Panc1 (cell line): ENCODE measurements around the gene ENTPD8. TPM values are rescaled to one million over a fixed set of nuclear protein-coding genes. Genes with fewer than 3 reads are reported as not detected.
"Not testable (repeated sequence)": the region's sequence is repeated elsewhere in the genome, so short reads cannot be mapped to it uniquely, and the experiment has no call there.

Experiments
- ATAC-seq: fragments of 200-7000 bp; cut with Tn5 transposase; 2 replicates; pipeline ENCODE4 v1.9.1; 2020; ENCODE audit warnings: mild to moderate bottlenecking, moderate library complexity
- BruUV-seq: library from RNA; stranded (reverse); fragments of 400-500 nt; replicated peaks from 2 replicates; lab custom pipeline; 2021; lab: Mats Ljungman, UMichigan
- CTCF ChIA-PET: fragments of 300-600 bp; sonication (Branson Sonifier 250); formaldehyde crosslinking; loops from one replicate; lab custom pipeline; 2022; ENCODE audit warnings: antibody characterized with exemption; lab: Charles Lee
- POLR2A ChIA-PET: fragments of 300-600 bp; sonication (Branson Sonifier 250); formaldehyde crosslinking; loops from one replicate; lab custom pipeline; 2022; ENCODE audit warnings: antibody characterized with exemption; lab: Charles Lee
- DNase-seq: peaks from one replicate; pipeline ENCODE4 v3.0.0-alpha.2; 2010; ENCODE audit warnings: low read depth, low spot score
- H3K27ac ChIP-seq: 2 replicates; pipeline ENCODE4 v1.5.1; 2011; ENCODE audit warnings: mild to moderate bottlenecking, low read length, inconsistent platforms
- H3K27me3 ChIP-seq: fragments of 200-500 bp; sonication (Bioruptor generic); 2 replicates; pipeline ENCODE4 v1.6.0; 2014; ENCODE audit warnings: low read length, inconsistent platforms; ENCODE audit not compliant: control insufficient read depth, insufficient read depth
- H3K36me3 ChIP-seq: fragments of 200-500 bp; sonication (Bioruptor generic); 2 replicates; pipeline ENCODE4 v1.5.1; 2014; ENCODE audit warnings: inconsistent platforms, mild to moderate bottlenecking, low read length, moderate library complexity; ENCODE audit not compliant: control insufficient read depth, insufficient read depth
- H3K4me1 ChIP-seq: 2 replicates; pipeline ENCODE4 v1.5.1; 2011; ENCODE audit warnings: inconsistent platforms, mild to moderate bottlenecking, low read length, moderate library complexity; ENCODE audit not compliant: control insufficient read depth, insufficient read depth
- H3K4me3 ChIP-seq, 2 experiments: 2 replicates each; pipeline ENCODE4 v1.5.1; 2011 to 2012; ENCODE audit warnings: low read depth in 2 of 2, low read length in 2 of 2, mild to moderate bottlenecking in 2 of 2, inconsistent platforms in 1 of 2, moderate library complexity in 1 of 2
- H3K9me3 ChIP-seq: fragments of 200-500 bp; sonication (Bioruptor generic); 2 replicates; pipeline ENCODE4 v1.5.1; 2014; ENCODE audit warnings: low read depth, mild to moderate bottlenecking, inconsistent platforms, low read length, moderate library complexity; ENCODE audit not compliant: control insufficient read depth, insufficient read depth
- CTCF ChIP-seq: fragments of 450-650 bp; IDR thresholded peaks from 2 replicates; pipeline ENCODE4 v1.5.1; 2017; ENCODE audit warnings: mild to moderate bottlenecking
- POLR2AphosphoS5 ChIP-seq: IDR thresholded peaks from 2 replicates; pipeline ENCODE4 v1.6.1; 2012; ENCODE audit warnings: mild to moderate bottlenecking, low read depth, low read length, moderate library complexity
- REST ChIP-seq, 2 experiments: IDR thresholded peaks; 2 replicates each; pipeline ENCODE4 v1.6.1; 2011 to 2012; ENCODE audit warnings: low read depth in 2 of 2, control low read depth in 1 of 2, low read length in 1 of 2, mild to moderate bottlenecking in 1 of 2, moderate library complexity in 1 of 2; ENCODE audit not compliant: insufficient read depth in 1 of 2
- SIN3A ChIP-seq: IDR thresholded peaks from 2 replicates; pipeline ENCODE4 v1.6.1; 2012; ENCODE audit warnings: low read depth, mild to moderate bottlenecking, low read length, moderate library complexity, borderline replicate concordance; ENCODE audit not compliant: insufficient read depth
- TCF7L2 ChIP-seq: IDR thresholded peaks from 2 replicates; pipeline ENCODE4 v1.6.1; 2011; ENCODE audit warnings: mild to moderate bottlenecking, low read depth, low read length, inconsistent platforms
- in situ Hi-C: cut with HindIII; loops from 2 replicates; pipeline ENCODE4 v1.10.0; 2016; ENCODE audit warnings: low sequenced_read_pairs, low pct_unique_long_range_greater_than_20kb
- intact Hi-C: fragments of 100-400 bp; cut with micrococcal nuclease; formaldehyde crosslinking; loops from one replicate; pipeline ENCODE4 v1.10.0; 2022; ENCODE audit not compliant: unreplicated experiment
- total RNA-seq: library from RNA; stranded (reverse); gene quantifications from one replicate; pipeline ENCODE4 v1.2.1, GENCODE V29; 2021; ENCODE audit not compliant: unreplicated experiment

The ENTPD8 gene
- total RNA-seq, 1 experiment from 2014 or later = 3.9 TPM

- Histone ChIP-seq H3K36me3 (no peaks in the 10 kb centered on the region), H3K4me3 (no peak overlapping the region), H3K27ac (no peak overlapping the region), H3K9me3 (no peaks in the 10 kb centered on the region), H3K27me3 (no peaks in the 10 kb centered on the region), H3K4me1 (peaks cover 23% of the 10 kb centered on the region)
- ChIA-PET POLR2A (no interaction called here), CTCF (no interaction called here)
- BruUV-seq = no TSS peak
- no peak for TF ChIP-seq SIN3A
- no peak for TF ChIP-seq POLR2AphosphoS5
- no peak for TF ChIP-seq CTCF
- no peak for TF ChIP-seq REST (IDR thresholded peaks at IDR 0.05; ENCODE audit: insufficient read depth in 1 of 2, low read depth in 2 of 2, low read length in 1 of 2)
- TF ChIP-seq TCF7L2 = no peak
- DNase-seq (no peak), ATAC-seq (no peak)
- intact Hi-C loops = no loop called here
- in situ Hi-C loops = no loop called here
Observed at GRCh38 chr9:137452761-137453642, 11.8 kb upstream of the ENTPD8 start.

- intact Hi-C loops (no loop called here), in situ Hi-C loops (no loop called here)
- H3K27ac ChIP-seq = no peak overlapping the region
- ChIA-PET CTCF (no interaction called here), POLR2A (no interaction called here)
- TF ChIP-seq POLR2AphosphoS5 (no peak), SIN3A (no peak), REST (IDR thresholded peaks at IDR 0.05; ENCODE audit: insufficient read depth in 1 of 2, low read depth in 2 of 2, low read length in 1 of 2) (no peak), TCF7L2 (no peak), CTCF (no peak)
- peaks cover 23% of the 10 kb centered on the region for H3K4me1 ChIP-seq
- ATAC-seq = no peak
- H3K4me3 ChIP-seq = no peak overlapping the region
- no peaks in the 10 kb centered on the region for H3K36me3 ChIP-seq
- DNase-seq = no peak
- BruUV-seq = no TSS peak
- no peaks in the 10 kb centered on the region for H3K9me3 ChIP-seq
- no peaks in the 10 kb centered on the region for H3K27me3 ChIP-seq
Observed at GRCh38 chr9:137452006-137452760, 11.0 kb upstream of the ENTPD8 start.

- H3K4me3 ChIP-seq, H3K27me3 ChIP-seq, H3K9me3 ChIP-seq, in situ Hi-C loops, DNase-seq, POLR2A ChIA-PET, H3K36me3 ChIP-seq, BruUV-seq, ATAC-seq, intact Hi-C loops, H3K27ac ChIP-seq, CTCF ChIA-PET: not testable (repeated sequence)
- peaks cover 16% of the 10 kb centered on the region for H3K4me1 ChIP-seq
Observed at GRCh38 chr9:137451264-137452005, 10.3 kb upstream of the ENTPD8 start.
